ENCODE data around the gene ZNF764. TPM values are rescaled to one million over a fixed set of nuclear protein-coding genes. Genes with fewer than 3 reads are reported as not detected.
A peak's percentile ranks its signal among the peaks of the same experiment; 100 is the strongest.
"Not testable (repeated sequence)": the region's sequence is repeated elsewhere in the genome, so short reads cannot be mapped to it uniquely, and the experiment has no call there.

ZNF764 gene
- total RNA-seq, 1 donor, result 4.3 TPM

DNA sequence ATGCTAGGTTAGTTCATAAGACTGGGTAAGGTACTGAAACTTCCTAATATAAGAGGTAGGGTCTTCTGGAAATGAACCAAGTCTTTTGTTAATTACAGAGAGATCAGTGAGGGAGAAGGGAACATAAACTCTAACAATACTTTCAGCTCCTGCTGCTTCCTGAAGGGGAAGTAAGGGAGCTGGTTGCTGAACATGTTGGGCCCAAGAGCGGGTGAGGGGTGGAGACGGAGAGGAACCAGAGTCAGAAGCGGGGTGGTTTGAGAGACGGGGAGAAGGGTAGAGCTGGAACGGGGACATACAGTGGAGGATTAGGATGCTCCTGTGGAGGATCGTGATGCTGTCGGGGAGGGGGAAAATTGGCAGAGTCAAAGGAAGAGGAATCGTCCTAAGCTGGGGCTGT lies 12.1 kb downstream of the ZNF764 start:
- no peak overlapping the region for H3K4me3 ChIP-seq (ENCODE audit: low read depth, low read length)
- TF ChIP-seq, protein P1, sequence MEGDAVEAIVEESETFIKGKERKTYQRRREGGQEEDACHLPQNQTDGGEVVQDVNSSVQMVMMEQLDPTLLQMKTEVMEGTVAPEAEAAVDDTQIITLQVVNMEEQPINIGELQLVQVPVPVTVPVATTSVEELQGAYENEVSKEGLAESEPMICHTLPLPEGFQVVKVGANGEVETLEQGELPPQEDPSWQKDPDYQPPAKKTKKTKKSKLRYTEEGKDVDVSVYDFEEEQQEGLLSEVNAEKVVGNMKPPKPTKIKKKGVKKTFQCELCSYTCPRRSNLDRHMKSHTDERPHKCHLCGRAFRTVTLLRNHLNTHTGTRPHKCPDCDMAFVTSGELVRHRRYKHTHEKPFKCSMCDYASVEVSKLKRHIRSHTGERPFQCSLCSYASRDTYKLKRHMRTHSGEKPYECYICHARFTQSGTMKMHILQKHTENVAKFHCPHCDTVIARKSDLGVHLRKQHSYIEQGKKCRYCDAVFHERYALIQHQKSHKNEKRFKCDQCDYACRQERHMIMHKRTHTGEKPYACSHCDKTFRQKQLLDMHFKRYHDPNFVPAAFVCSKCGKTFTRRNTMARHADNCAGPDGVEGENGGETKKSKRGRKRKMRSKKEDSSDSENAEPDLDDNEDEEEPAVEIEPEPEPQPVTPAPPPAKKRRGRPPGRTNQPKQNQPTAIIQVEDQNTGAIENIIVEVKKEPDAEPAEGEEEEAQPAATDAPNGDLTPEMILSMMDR (IDR thresholded peaks at IDR 0.05; ENCODE audit: insufficient read depth, low read depth, low read length), result no peak
- no peak for DNase-seq (ENCODE audit: low read depth)

DNA sequence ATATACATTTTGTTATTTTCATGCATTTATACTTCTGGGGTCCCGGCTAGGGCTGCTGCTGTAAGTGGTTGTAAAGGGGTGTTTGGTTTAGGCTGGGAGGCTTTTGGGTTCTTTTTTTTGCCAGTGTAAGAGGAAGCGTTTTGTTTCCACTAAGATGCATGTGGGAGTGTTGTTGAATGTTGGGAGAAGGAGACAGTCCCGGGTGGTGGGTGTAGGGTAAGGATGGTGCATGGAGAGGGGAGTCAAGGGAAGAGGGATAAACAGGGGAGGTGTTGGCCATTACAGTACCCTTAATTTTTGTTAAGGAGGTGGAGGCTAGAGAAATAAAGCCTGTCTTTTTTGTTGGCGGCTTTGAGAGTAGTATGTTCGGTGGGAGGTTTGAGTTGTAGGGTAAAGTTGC lies 15.1 kb downstream of the ZNF764 start:
- TF ChIP-seq, protein P1 (IDR thresholded peaks at IDR 0.05; ENCODE audit: insufficient read depth, low read depth, low read length), result no peak
- no peak for DNase-seq (ENCODE audit: low read depth)

DNA sequence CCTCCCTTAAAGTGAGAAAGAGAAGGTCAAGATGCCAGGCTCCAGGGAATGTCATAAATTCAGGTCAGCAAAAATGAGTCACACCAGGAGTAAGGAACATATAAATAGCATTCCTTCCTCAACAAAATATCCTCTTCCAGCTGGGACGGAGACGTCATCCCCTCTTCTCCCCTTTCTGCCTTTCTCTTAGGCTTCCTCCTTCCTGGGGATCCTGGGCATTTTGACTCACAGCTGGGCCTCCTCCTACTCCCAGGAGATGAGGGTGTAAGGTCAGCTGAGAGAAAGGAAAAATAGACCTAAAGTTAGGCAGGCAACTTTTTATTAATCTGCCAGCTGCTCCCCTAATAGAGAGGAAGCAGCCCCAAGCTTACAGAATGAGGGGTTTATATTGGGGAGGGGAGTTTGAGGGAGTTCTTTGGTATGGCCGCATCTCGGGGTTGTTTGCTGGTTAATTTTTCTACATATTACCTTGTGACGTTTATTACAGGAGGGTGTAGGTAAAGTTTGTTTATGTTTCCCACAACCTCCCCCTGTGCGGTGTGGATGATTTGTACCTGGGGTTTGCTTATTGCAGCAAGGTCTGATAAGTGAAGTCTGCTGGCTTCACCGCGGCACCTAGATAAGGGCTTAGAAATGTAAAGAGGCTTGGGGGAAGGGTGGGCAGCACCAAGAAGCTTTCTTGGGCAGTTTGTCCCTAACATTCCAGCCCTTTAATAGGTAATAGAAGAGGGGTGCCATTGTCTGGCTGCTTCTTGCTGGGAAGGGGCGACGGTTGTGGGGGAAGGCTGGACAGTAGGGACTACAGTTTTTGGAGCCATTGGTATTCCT lies 16.5 kb downstream of the ZNF764 start:
- DNase-seq (ENCODE audit: low read depth), result peak; percentile 80
- TF ChIP-seq, protein P1 (IDR thresholded peaks at IDR 0.05; ENCODE audit: insufficient read depth, low read depth, low read length), result no peak

More for the DNA sequence above, 15.1 kb downstream of the ZNF764 start:
- no peak overlapping the region for H3K4me3 ChIP-seq (ENCODE audit: low read depth, low read length)

DNA sequence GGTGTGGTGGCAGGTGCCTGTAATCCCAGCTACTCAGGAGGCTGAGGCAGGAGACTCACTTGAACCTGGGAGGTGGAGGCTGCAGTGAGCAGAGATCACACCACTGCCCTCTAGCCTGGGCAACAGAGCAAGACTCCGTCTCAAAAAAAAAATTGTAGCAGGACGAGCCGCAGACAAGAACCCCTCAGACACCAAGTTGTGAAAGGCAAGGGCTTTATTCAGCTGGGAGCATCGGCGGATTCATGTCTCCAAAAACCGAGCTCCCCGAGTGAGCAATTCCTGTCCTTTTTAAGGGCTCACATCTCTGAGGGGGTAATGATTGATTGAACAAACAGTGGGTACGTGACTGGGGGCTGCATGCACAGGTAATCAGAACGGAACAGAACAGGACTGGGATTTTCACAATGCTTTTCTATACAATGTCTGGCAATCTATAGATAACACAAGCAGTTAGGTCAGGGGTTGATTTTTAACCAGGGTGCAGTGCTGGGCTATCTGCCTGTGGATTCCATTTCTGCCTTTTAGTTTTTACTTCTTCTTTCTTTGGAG lies 17.2 kb downstream of the ZNF764 start:
- H3K4me3 ChIP-seq (ENCODE audit: low read depth, low read length); DNase-seq (ENCODE audit: low read depth): not testable (repeated sequence)

More for the DNA sequence above, 16.5 kb downstream of the ZNF764 start:
- no peak overlapping the region for H3K4me3 ChIP-seq (ENCODE audit: low read depth, low read length)

DNA sequence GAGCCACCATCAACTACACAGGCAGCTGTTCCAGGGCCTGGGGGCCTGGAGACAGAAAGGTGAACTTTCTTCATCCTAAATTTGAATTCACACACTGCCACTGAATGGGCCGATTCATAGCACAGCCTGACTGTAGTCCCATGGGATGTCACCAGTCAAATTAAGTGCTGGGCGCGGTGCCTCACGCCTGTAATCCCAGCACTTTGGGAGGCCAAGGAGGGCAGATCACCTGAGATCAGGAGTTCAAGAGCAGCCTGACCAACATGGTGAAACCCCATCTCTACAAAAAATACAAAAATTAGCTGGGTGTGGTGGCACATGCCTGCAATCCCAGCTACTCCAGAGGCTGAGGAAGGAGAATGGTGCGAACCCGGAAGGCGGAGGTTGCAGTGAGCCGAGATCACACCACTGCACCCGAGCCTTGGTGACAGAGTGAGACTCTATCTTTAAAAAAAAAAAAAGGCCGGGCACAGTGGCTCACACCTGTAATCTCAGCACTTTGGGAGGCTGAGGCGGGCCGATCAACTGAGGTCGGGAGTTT lies 18.1 kb downstream of the ZNF764 start:
- not testable (repeated sequence) for DNase-seq (ENCODE audit: low read depth); H3K4me3 ChIP-seq (ENCODE audit: low read depth, low read length)

DNA sequence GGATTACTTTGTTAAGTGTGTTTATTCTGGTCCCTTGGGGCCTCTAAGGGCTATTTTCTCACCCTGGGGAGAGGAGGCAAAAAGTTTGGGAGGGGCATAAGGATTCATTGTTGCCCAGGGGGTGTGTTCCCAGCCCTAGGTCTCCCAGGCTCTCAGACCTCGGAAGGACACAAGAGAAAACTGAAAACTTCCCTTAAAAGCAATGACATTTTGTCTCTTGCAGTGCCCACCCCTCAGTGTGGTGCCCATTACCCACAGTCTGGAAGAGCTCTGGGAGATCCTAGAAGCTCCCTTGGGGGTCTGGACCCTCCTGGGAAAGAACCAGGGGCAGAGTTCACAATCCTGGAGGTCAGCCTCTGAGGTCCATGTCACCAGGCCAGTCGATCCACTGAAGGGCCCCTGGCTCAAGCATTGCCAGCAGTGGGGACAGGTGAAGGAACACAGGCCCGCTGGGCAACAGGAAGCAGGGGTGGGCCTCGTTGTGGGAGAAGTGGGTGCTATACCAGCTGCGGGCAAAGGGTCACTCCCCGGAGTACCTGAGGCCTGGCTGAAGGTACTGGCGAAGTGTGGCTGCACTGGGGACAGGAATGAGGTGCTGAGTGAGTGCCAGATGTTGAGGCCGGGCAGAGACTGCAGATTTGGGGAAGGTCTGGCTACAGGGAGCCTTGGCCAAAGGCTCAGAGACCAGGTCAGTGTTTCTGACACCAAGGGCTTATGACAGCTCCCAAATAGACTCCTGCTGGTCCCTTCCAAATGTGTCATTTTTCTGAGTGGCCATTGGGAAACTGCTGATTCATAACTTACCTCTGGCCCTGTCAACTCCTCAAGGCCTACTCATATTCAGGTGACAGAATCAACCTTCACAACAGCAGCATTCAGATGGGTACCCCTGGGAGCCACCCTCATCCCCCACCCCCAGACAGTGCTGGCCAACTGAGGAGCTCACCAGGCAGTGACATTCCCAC lies 18.9 kb downstream of the ZNF764 start:
- DNase-seq (ENCODE audit: low read depth), result no peak
- TF ChIP-seq, protein P1 (IDR thresholded peaks at IDR 0.05; ENCODE audit: insufficient read depth, low read depth, low read length), result no peak
- H3K4me3 ChIP-seq (ENCODE audit: low read depth, low read length), result no peak overlapping the region

DNA sequence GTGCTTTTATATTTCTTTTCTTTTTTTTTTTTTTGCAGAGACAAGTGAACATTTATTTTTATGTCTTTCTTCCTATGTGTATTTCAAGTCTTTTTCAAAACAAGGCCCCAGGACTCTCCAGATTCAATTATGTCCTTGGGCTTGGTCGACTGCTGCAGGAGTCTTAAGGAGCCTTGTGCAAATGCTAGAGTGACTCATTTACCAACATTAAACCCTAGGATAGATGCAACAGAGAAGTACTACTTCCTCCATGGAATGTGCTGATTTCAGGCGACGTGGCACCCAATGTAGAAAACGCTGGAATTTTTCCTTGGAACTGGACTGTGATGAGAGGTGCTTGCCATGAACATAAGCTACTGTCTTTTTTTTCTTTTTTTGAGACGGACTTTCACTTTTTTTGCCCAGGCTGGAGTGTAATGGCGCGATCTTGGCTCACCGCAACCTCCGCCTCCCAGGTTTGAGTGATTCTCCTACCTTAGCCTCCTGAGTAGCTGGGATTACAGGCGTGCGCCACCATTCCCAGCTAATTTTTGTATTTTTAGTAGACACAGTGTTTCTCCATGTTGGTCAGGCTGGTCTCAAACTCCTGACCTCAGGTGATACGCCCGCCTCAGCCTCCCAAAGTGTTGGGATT lies 21.7 kb downstream of the ZNF764 start:
- DNase-seq (ENCODE audit: low read depth); H3K4me3 ChIP-seq (ENCODE audit: low read depth, low read length): not testable (repeated sequence)

Measured in fibroblast of villous mesenchyme (primary cell).